ENCODE results near the gene ABO. TPM values are rescaled to one million over a fixed set of nuclear protein-coding genes. Genes with fewer than 3 reads are reported as not detected.
"Not testable (repeated sequence)": the region's sequence is repeated elsewhere in the genome, so short reads cannot be mapped to it uniquely, and the experiment has no call there.

Gene ABO
- total and polyA plus RNA-seq, 9 donors = 0.13 to 8.1 (median 2.9) TPM

GRCh38 chr9:133255371-133256135 lies 19.4 kb downstream of the ABO start:
- H3K27ac ChIP-seq (ENCODE audit: low read length) = no peak overlapping the region
- H3K9me3 ChIP-seq (replicated peaks; ENCODE audit: control insufficient read depth, low read depth, low read length) = peaks cover 2% of the 10 kb centered on the region
- 92% methylated on average over 37 of the region's 42 CpGs for WGBS (ENCODE audit: insufficient coverage)
- no peaks in the 10 kb centered on the region for H3K4me1 ChIP-seq (ENCODE audit: control insufficient read depth, insufficient read depth, low read length)
- no peak overlapping the region for H3K4me3 ChIP-seq (ENCODE audit: low read length)
- no peaks in the 10 kb centered on the region for H3K36me3 ChIP-seq (ENCODE audit: control insufficient read depth, insufficient read depth, low read length)
- no peaks in the 10 kb centered on the region for H3K27me3 ChIP-seq (ENCODE audit: control insufficient read depth, insufficient read depth, low read length)
- DNase-seq = no peak

- no peaks in the 10 kb centered on the region for H3K27me3 ChIP-seq (ENCODE audit: control insufficient read depth, insufficient read depth, low read length)
- DNase-seq = no peak
- peaks cover 2% of the 10 kb centered on the region for H3K9me3 ChIP-seq (replicated peaks; ENCODE audit: control insufficient read depth, low read depth, low read length)
- H3K4me3 ChIP-seq (ENCODE audit: low read length) = no peak overlapping the region
- H3K4me1 ChIP-seq (ENCODE audit: control insufficient read depth, insufficient read depth, low read length) = no peaks in the 10 kb centered on the region
- no peak overlapping the region for H3K27ac ChIP-seq (ENCODE audit: low read length)
- no peaks in the 10 kb centered on the region for H3K36me3 ChIP-seq (ENCODE audit: control insufficient read depth, insufficient read depth, low read length)
- 94% methylated on average over 2 of the region's 5 CpGs for WGBS (ENCODE audit: insufficient coverage)
Observed at GRCh38 chr9:133254471-133254870, 20.5 kb downstream of the ABO start.

- no peak for DNase-seq
- Histone ChIP-seq H3K36me3 (ENCODE audit: control insufficient read depth, insufficient read depth, low read length) (no peaks in the 10 kb centered on the region), H3K9me3 (replicated peaks; ENCODE audit: control insufficient read depth, low read depth, low read length) (peaks cover 2% of the 10 kb centered on the region), H3K4me3 (ENCODE audit: low read length) (no peak overlapping the region), H3K4me1 (ENCODE audit: control insufficient read depth, insufficient read depth, low read length) (no peaks in the 10 kb centered on the region), H3K27me3 (ENCODE audit: control insufficient read depth, insufficient read depth, low read length) (no peaks in the 10 kb centered on the region), H3K27ac (ENCODE audit: low read length) (no peak overlapping the region)
- no CpG with 5 or more reads among the region's 1 CpG for WGBS (ENCODE audit: insufficient coverage)
Observed at GRCh38 chr9:133253268-133253667, 21.7 kb downstream of the ABO start.

- no peaks in the 10 kb centered on the region for H3K27me3 ChIP-seq (ENCODE audit: control insufficient read depth, insufficient read depth, low read length)
- no peak for DNase-seq
- H3K27ac ChIP-seq (ENCODE audit: low read length) = no peak overlapping the region
- no peaks in the 10 kb centered on the region for H3K4me1 ChIP-seq (ENCODE audit: control insufficient read depth, insufficient read depth, low read length)
- H3K36me3 ChIP-seq (ENCODE audit: control insufficient read depth, insufficient read depth, low read length) = no peaks in the 10 kb centered on the region
- no peak overlapping the region for H3K4me3 ChIP-seq (ENCODE audit: low read length)
- 75% methylated on average over 8 of the region's 16 CpGs for WGBS (ENCODE audit: insufficient coverage)
- H3K9me3 ChIP-seq (replicated peaks; ENCODE audit: control insufficient read depth, low read depth, low read length) = peaks cover 2% of the 10 kb centered on the region
Observed at GRCh38 chr9:133252301-133253020, 22.5 kb downstream of the ABO start.

GRCh38 chr9:133251773-133252172 lies 23.2 kb downstream of the ABO start:
- no peaks in the 10 kb centered on the region for H3K4me1 ChIP-seq (ENCODE audit: control insufficient read depth, insufficient read depth, low read length)
- H3K4me3 ChIP-seq (ENCODE audit: low read length) = no peak overlapping the region
- H3K36me3 ChIP-seq (ENCODE audit: control insufficient read depth, insufficient read depth, low read length) = no peaks in the 10 kb centered on the region
- no peak for DNase-seq
- H3K9me3 ChIP-seq (replicated peaks; ENCODE audit: control insufficient read depth, low read depth, low read length) = peaks cover 2% of the 10 kb centered on the region
- no peaks in the 10 kb centered on the region for H3K27me3 ChIP-seq (ENCODE audit: control insufficient read depth, insufficient read depth, low read length)
- 80% methylated on average over 8 of the region's 11 CpGs for WGBS (ENCODE audit: insufficient coverage)
- no peak overlapping the region for H3K27ac ChIP-seq (ENCODE audit: low read length)

- H3K27ac ChIP-seq (ENCODE audit: low read length); H3K4me3 ChIP-seq (ENCODE audit: low read length); H3K27me3 ChIP-seq (ENCODE audit: control insufficient read depth, insufficient read depth, low read length); H3K4me1 ChIP-seq (ENCODE audit: control insufficient read depth, insufficient read depth, low read length); H3K9me3 ChIP-seq (replicated peaks; ENCODE audit: control insufficient read depth, low read depth, low read length); DNase-seq; H3K36me3 ChIP-seq (ENCODE audit: control insufficient read depth, insufficient read depth, low read length): not testable (repeated sequence)
- no CpG with 5 or more reads among the region's 6 CpGs for WGBS (ENCODE audit: insufficient coverage)
Observed at GRCh38 chr9:133251221-133251620, 23.8 kb downstream of the ABO start.

GRCh38 chr9:133250741-133251170 lies 24.2 kb downstream of the ABO start:
- no peaks in the 10 kb centered on the region for H3K36me3 ChIP-seq (ENCODE audit: control insufficient read depth, insufficient read depth, low read length)
- H3K4me1 ChIP-seq (ENCODE audit: control insufficient read depth, insufficient read depth, low read length) = no peaks in the 10 kb centered on the region
- 100% methylated on average over 1 of the region's 5 CpGs for WGBS (ENCODE audit: insufficient coverage)
- no peak overlapping the region for H3K27ac ChIP-seq (ENCODE audit: low read length)
- no peaks in the 10 kb centered on the region for H3K27me3 ChIP-seq (ENCODE audit: control insufficient read depth, insufficient read depth, low read length)
- H3K4me3 ChIP-seq (ENCODE audit: low read length) = no peak overlapping the region
- DNase-seq = no peak
- H3K9me3 ChIP-seq (replicated peaks; ENCODE audit: control insufficient read depth, low read depth, low read length) = peaks cover 2% of the 10 kb centered on the region

- Histone ChIP-seq H3K36me3 (ENCODE audit: control insufficient read depth, insufficient read depth, low read length) (no peaks in the 10 kb centered on the region), H3K9me3 (replicated peaks; ENCODE audit: control insufficient read depth, low read depth, low read length) (peaks cover 2% of the 10 kb centered on the region), H3K4me3 (ENCODE audit: low read length) (no peak overlapping the region), H3K27ac (ENCODE audit: low read length) (no peak overlapping the region), H3K27me3 (ENCODE audit: control insufficient read depth, insufficient read depth, low read length) (no peaks in the 10 kb centered on the region), H3K4me1 (ENCODE audit: control insufficient read depth, insufficient read depth, low read length) (no peaks in the 10 kb centered on the region)
- DNase-seq = no peak
- 100% methylated on average over 1 of the region's 1 CpG for WGBS (ENCODE audit: insufficient coverage)
Observed at GRCh38 chr9:133249337-133249736, 25.7 kb downstream of the ABO start.

GRCh38 chr9:133248726-133249295 lies 26.2 kb downstream of the ABO start:
- Histone ChIP-seq H3K4me3 (ENCODE audit: low read length) (no peak overlapping the region), H3K36me3 (ENCODE audit: control insufficient read depth, insufficient read depth, low read length) (no peaks in the 10 kb centered on the region), H3K27ac (ENCODE audit: low read length) (no peak overlapping the region), H3K4me1 (ENCODE audit: control insufficient read depth, insufficient read depth, low read length) (no peaks in the 10 kb centered on the region), H3K9me3 (replicated peaks; ENCODE audit: control insufficient read depth, low read depth, low read length) (peaks cover under 1% of the 10 kb centered on the region), H3K27me3 (ENCODE audit: control insufficient read depth, insufficient read depth, low read length) (no peaks in the 10 kb centered on the region)
- WGBS (ENCODE audit: insufficient coverage) = 81% methylated on average over 4 of the region's 8 CpGs
- no peak for DNase-seq

- no peak overlapping the region for H3K4me3 ChIP-seq (ENCODE audit: low read length)
- no peak overlapping the region for H3K27ac ChIP-seq (ENCODE audit: low read length)
- no peak for DNase-seq
- H3K4me1 ChIP-seq (ENCODE audit: control insufficient read depth, insufficient read depth, low read length) = no peaks in the 10 kb centered on the region
- H3K9me3 ChIP-seq (replicated peaks; ENCODE audit: control insufficient read depth, low read depth, low read length) = no peaks in the 10 kb centered on the region
- H3K36me3 ChIP-seq (ENCODE audit: control insufficient read depth, insufficient read depth, low read length) = no peaks in the 10 kb centered on the region
- WGBS (ENCODE audit: insufficient coverage) = 73% methylated on average over 5 of the region's 6 CpGs
- H3K27me3 ChIP-seq (ENCODE audit: control insufficient read depth, insufficient read depth, low read length) = no peaks in the 10 kb centered on the region
Observed at GRCh38 chr9:133247632-133248031, 27.4 kb downstream of the ABO start.
